GM12878 (cell line): Measurements from ENCODE around the gene SH3YL1.

ENCODE experiments used
- BHLHE40 ChIP-seq, 2 experiments: fragments of 450-650 bp in 1 of 2; IDR thresholded peaks; 2 replicates each; pipeline ENCODE4 v1.6.1; 2011 to 2017; ENCODE audit warnings: low read depth in 2 of 2, borderline replicate concordance in 1 of 2, improper control_type of control experiment in 1 of 2, low read length in 1 of 2, mild to moderate bottlenecking in 1 of 2
- CHD2 ChIP-seq: IDR thresholded peaks from 2 replicates; pipeline ENCODE4 v1.6.1; 2011; ENCODE audit warnings: low read depth, low read length, improper control_type of control experiment, borderline replicate concordance
- CTCF ChIP-seq, 3 experiments: IDR thresholded peaks in 2 of 3; conservative IDR thresholded peaks in 1 of 3; 2 replicates each; pipeline ENCODE4 v1.5.1; 2011; ENCODE audit warnings: low read depth in 3 of 3, low read length in 3 of 3, mild to moderate bottlenecking in 3 of 3, control low read depth in 2 of 3, moderate library complexity in 2 of 3, inconsistent platforms in 1 of 3, mixed read lengths in 1 of 3; ENCODE audit not compliant: control insufficient read depth in 2 of 3, insufficient read depth in 1 of 3; ENCODE audit errors: extremely low read depth in 1 of 3
- IRF3 ChIP-seq: fragments of 450-650 bp; IDR thresholded peaks from 2 replicates; pipeline ENCODE4 v1.6.1; 2014; ENCODE audit warnings: mild to moderate bottlenecking
- LARP7 ChIP-seq: fragments of 450-650 bp; IDR thresholded peaks from 2 replicates; pipeline ENCODE4 v1.6.1; 2017; ENCODE audit warnings: mild to moderate bottlenecking
- NFYA ChIP-seq: IDR thresholded peaks from 2 replicates; pipeline ENCODE4 v1.6.1; 2011; ENCODE audit warnings: low read depth, mild to moderate bottlenecking, low read length, improper control_type of control experiment, borderline replicate concordance
- POLR2A ChIP-seq: IDR thresholded peaks from 2 replicates; pipeline ENCODE4 v1.6.1; 2011; ENCODE audit warnings: low read depth, mild to moderate bottlenecking, low read length
- RAD21 ChIP-seq: IDR thresholded peaks from 2 replicates; pipeline ENCODE4 v1.6.1; 2011; ENCODE audit warnings: mild to moderate bottlenecking, low read depth, low read length, moderate library complexity; ENCODE audit not compliant: insufficient read depth
- SRF ChIP-seq, 2 experiments: IDR thresholded peaks; 2 replicates each; pipeline ENCODE4 v1.6.1; 2011; ENCODE audit warnings: low read depth in 2 of 2, low read length in 2 of 2, mild to moderate bottlenecking in 1 of 2, moderate library complexity in 1 of 2
- TF ChIP-seq, protein P1 (sequence below): IDR thresholded peaks from 2 replicates; pipeline ENCODE4 v1.6.1; 2011; ENCODE audit warnings: borderline replicate concordance, low read depth, mild to moderate bottlenecking, moderate library complexity, mixed read lengths, low read length; ENCODE audit not compliant: insufficient read depth; ENCODE audit errors: extremely low read length

DNA sequence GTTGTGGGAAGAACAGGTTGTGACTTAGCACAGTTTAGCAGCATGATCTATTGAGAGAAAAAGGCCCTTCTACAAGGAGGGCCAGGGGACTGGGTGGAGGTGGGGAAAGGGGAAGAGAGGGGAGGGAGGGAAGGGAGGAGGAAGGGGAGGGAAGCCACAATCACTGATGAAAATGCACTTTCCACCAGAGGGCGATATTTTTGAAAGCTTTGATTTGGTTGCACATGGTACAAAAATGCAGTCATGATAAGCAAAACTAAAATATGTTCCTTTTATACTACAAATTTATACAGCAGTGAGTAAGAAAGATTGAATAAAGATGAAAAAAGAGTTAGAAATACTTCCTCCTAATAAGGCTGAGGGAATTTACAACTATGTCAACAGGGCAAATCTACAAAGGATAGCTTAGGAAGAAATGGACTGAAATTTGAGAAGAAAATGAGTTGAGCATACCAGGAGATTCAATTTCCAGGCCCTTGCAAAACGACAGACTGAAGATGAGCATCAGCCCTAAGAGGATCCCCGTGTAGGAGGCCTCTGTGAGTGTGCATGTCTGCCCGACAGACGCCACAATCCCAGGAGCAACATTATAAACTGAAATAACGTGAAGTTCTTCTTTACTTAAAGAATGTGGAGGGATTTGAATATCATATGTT is 17.2 kb downstream of the SH3YL1 start:
- no peak for TF ChIP-seq LARP7
- no peak for TF ChIP-seq IRF3
- TF ChIP-seq SRF (IDR thresholded peaks at IDR 0.05; ENCODE audit: low read depth in 2 of 2, low read length in 2 of 2): no peak
- no peak for TF ChIP-seq NFYA
- no peak for TF ChIP-seq BHLHE40 (IDR thresholded peaks at IDR 0.05; ENCODE audit: borderline replicate concordance in 1 of 2, low read depth in 2 of 2, low read length in 1 of 2)
- TF ChIP-seq POLR2A: no peak
- peak; percentile 47 to 53 (median 52); a peak in 4 of 6 replicates for TF ChIP-seq CTCF (IDR thresholded peaks at IDR 0.05 in 2 of 3, conservative IDR thresholded peaks at IDR 0.05 in 1 of 3; ENCODE audit: control insufficient read depth in 2 of 3, extremely low read depth in 1 of 3, insufficient read depth in 1 of 3, low read depth in 3 of 3, low read length in 3 of 3)
- no peak for TF ChIP-seq CHD2
- TF ChIP-seq, protein P1, sequence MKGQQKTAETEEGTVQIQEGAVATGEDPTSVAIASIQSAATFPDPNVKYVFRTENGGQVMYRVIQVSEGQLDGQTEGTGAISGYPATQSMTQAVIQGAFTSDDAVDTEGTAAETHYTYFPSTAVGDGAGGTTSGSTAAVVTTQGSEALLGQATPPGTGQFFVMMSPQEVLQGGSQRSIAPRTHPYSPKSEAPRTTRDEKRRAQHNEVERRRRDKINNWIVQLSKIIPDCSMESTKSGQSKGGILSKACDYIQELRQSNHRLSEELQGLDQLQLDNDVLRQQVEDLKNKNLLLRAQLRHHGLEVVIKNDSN: no peak
- peak; percentile 39 for TF ChIP-seq RAD21
